ENCODE measurements around the gene TSPY4. TPM values are rescaled to one million over a fixed set of nuclear protein-coding genes. Genes with fewer than 3 reads are reported as not detected.
"Not testable (repeated sequence)": the region's sequence is repeated elsewhere in the genome, so short reads cannot be mapped to it uniquely, and the experiment has no call there.

Gene TSPY4, protein sequence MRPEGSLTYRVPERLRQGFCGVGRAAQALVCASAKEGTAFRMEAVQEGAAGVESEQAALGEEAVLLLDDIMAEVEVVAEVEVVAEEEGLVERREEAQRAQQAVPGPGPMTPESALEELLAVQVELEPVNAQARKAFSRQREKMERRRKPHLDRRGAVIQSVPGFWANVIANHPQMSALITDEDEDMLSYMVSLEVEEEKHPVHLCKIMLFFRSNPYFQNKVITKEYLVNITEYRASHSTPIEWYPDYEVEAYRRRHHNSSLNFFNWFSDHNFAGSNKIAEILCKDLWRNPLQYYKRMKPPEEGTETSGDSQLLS
- total RNA-seq = not detected in 2 replicates

DNA sequence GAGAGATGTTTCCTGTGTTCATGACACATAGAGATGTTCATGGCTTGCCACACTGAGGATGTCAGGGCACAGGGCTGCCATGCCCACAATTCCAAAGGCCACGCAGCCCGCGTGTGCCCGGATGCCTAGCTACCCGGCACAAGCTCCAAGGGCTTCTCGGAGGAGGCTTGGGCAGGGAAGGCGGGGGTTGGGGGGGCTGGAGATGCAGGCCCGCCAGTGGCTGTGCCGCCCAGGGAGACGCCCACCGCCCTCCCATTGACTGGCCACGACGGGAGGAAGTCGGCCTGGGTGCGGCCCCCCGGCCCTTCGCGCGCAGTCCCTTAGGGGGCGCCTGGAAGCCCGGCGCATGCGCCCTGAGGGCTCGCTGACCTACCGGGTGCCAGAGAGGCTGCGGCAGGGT lies at the start of gene TSPY4:
TSS of gene TSPY4 (plus strand) at position 301 of the 400 bp plus-strand sequence. CDS start at position 347, 46 bp downstream.
- not testable (repeated sequence) for DNase-seq (ENCODE audit: low read depth)

DNA sequence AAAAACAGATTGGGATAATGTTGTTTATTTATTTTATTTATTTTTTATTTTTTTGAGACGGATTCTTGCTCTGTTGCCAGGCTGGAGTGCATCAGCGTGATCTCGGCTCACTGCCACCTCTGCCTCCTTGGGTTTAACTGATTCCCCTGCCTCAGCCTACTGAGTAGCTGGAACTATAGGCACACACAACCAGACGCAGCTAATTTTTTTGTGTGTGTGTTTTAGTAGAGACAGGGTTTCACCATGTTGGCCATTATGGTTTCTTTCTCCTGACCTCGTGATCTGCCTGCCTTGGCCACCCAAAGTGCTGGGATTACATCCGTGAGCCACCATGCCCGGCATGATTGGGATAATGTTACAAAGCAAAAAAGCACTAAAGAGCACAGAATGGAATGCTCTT lies 16.3 kb upstream of the TSPY4 start:
- no peak for DNase-seq (ENCODE audit: low read depth)

DNA sequence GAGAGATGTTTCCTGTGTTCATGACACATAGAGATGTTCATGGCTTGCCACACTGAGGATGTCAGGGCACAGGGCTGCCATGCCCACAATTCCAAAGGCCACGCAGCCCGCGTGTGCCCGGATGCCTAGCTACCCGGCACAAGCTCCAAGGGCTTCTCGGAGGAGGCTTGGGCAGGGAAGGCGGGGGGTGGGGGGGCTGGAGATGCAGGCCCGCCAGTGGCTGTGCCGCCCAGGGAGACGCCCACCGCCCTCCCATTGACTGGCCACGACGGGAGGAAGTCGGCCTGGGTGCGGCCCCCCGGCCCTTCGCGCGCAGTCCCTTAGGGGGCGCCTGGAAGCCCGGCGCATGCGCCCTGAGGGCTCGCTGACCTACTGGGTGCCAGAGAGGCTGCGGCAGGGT lies 20.2 kb downstream of the TSPY4 start, which contains the start of gene TSPY8:
TSS of gene TSPY8 (plus strand) at position 301 of the 400 bp plus-strand sequence. CDS start at position 347, 46 bp downstream.
- not testable (repeated sequence) for DNase-seq (ENCODE audit: low read depth)

Other genes with a start within 250 kb of the TSPY4 start
- gene TSPY8, start 20.3 kb downstream of the TSPY4 start, total RNA-seq = not detected in 2 replicates
- gene TSPY3, start 61.0 kb downstream of the TSPY4 start, total RNA-seq = not detected in 2 replicates
- not detected in 2 replicates for gene TSPY1, start 129.5 kb downstream of the TSPY4 start, total RNA-seq
- gene TSPY9, start 149.8 kb downstream of the TSPY4 start, total RNA-seq = not detected in 2 replicates
- not detected in 2 replicates for gene TSPY10, start 190.4 kb downstream of the TSPY4 start, total RNA-seq

Data from renal cortical epithelial cell (primary cell).